ENCODE results near the gene MEGF6. TPM values are rescaled to one million over a fixed set of nuclear protein-coding genes. Genes with fewer than 3 reads are reported as not detected.

Gene MEGF6
- total RNA-seq, 1 donor from 2014 or later = 57.1 TPM

- intact Hi-C loops (cut with DNase I) = no loop called here
- no peak for DNase-seq
- H3K4me1 ChIP-seq = no peaks in the 10 kb centered on the region
- ATAC-seq = no peak
- no peak overlapping the region for H3K4me3 ChIP-seq
- H3K27ac ChIP-seq = no peak overlapping the region
- TF ChIP-seq, protein P1, sequence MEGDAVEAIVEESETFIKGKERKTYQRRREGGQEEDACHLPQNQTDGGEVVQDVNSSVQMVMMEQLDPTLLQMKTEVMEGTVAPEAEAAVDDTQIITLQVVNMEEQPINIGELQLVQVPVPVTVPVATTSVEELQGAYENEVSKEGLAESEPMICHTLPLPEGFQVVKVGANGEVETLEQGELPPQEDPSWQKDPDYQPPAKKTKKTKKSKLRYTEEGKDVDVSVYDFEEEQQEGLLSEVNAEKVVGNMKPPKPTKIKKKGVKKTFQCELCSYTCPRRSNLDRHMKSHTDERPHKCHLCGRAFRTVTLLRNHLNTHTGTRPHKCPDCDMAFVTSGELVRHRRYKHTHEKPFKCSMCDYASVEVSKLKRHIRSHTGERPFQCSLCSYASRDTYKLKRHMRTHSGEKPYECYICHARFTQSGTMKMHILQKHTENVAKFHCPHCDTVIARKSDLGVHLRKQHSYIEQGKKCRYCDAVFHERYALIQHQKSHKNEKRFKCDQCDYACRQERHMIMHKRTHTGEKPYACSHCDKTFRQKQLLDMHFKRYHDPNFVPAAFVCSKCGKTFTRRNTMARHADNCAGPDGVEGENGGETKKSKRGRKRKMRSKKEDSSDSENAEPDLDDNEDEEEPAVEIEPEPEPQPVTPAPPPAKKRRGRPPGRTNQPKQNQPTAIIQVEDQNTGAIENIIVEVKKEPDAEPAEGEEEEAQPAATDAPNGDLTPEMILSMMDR (IDR thresholded peaks at IDR 0.05) = no peak
- no peaks in the 10 kb centered on the region for H3K9me3 ChIP-seq
- H3K27me3 ChIP-seq (ENCODE audit: low read depth) = no peaks in the 10 kb centered on the region
- peaks cover 31% of the 10 kb centered on the region for H3K36me3 ChIP-seq
These were observed 88.6 kb downstream of the MEGF6 start for GRCh38 chr1:3522564-3523265.

GRCh38 chr1:3522112-3522511 lies 89.2 kb downstream of the MEGF6 start:
- DNase-seq (no peak), ATAC-seq (no peak)
- Histone ChIP-seq H3K9me3 (no peaks in the 10 kb centered on the region), H3K27ac (no peak overlapping the region), H3K36me3 (peaks cover 31% of the 10 kb centered on the region), H3K4me1 (no peaks in the 10 kb centered on the region), H3K27me3 (ENCODE audit: low read depth) (no peaks in the 10 kb centered on the region), H3K4me3 (no peak overlapping the region)
- intact Hi-C loops (cut with DNase I) = no loop called here
- TF ChIP-seq, protein P1 (IDR thresholded peaks at IDR 0.05) = no peak

DNA sequence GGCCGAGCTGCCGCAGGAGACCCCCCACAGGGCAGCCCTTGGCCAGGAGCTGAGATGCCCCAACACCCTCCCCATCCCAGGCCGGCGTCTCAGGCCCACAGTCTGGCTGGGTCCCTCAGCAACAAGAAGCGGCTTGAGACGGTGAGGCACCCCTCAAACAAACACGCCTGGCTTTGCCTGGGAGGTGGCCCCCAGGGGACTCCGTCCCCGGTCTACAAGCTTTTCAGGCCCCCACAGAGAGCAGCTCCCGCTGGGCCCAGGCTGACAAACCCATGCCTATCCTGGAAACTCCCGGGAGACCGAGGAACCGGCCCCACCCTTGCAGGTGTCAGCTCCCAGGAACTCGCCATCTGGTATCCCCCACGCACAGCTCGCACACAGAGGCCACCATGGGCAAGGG lies 89.9 kb downstream of the MEGF6 start:
- ATAC-seq = no peak

GRCh38 chr1:3520419-3521378 lies 90.6 kb downstream of the MEGF6 start:
- intact Hi-C loops (cut with DNase I) = no loop called here
- H3K9me3 ChIP-seq = no peaks in the 10 kb centered on the region
- no peak overlapping the region for H3K4me3 ChIP-seq
- H3K27ac ChIP-seq = no peak overlapping the region
- TF ChIP-seq, protein P1 (IDR thresholded peaks at IDR 0.05) = no peak
- ATAC-seq (no peak), DNase-seq (no peak)
- no peaks in the 10 kb centered on the region for H3K27me3 ChIP-seq (ENCODE audit: low read depth)
- H3K4me1 ChIP-seq = no peaks in the 10 kb centered on the region
- peaks cover 31% of the 10 kb centered on the region for H3K36me3 ChIP-seq

More for the DNA sequence above, 89.9 kb downstream of the MEGF6 start:
- Histone ChIP-seq H3K9me3 (no peaks in the 10 kb centered on the region), H3K27me3 (ENCODE audit: low read depth) (no peaks in the 10 kb centered on the region), H3K36me3 (peaks cover 31% of the 10 kb centered on the region), H3K4me3 (no peak overlapping the region), H3K27ac (no peak overlapping the region), H3K4me1 (no peaks in the 10 kb centered on the region)
- intact Hi-C loops (cut with DNase I) = no loop called here
- no peak for DNase-seq
- TF ChIP-seq, protein P1 (IDR thresholded peaks at IDR 0.05) = no peak

DNA sequence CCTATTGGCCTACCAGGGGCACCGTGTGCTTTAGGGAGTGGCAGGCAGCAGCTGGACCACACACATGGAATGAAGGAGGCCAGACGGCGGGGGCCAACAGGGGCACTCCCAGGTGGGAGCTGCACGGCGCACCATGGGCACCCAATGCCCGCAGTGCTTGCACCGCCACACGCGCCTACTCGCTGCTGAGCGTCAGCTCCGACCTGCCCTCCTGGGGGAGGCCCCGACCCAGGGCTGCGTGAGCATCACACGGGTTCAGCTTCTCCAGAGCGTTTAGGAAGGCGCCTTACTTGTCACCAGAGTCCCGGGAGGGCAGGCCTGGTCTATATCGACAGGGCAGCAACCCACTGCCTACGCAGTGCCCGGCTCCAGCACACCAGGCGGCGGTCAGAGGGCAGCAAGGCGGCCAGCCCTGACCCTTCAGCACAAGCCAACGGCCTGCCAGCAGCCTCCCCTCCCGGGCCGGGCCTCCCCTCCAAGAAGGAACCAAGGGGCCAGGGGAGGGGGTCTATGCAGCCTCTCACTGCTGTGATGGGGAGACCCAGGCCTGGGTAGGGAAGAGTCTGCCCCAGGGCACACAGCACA lies 91.9 kb downstream of the MEGF6 start:
- no peaks in the 10 kb centered on the region for H3K9me3 ChIP-seq
- DNase-seq = no peak
- H3K36me3 ChIP-seq = peaks cover 31% of the 10 kb centered on the region
- intact Hi-C loops (cut with DNase I) = no loop called here
- TF ChIP-seq, protein P1 (IDR thresholded peaks at IDR 0.05) = no peak
- H3K27me3 ChIP-seq (ENCODE audit: low read depth) = no peaks in the 10 kb centered on the region
- H3K27ac ChIP-seq = no peak overlapping the region
- no peaks in the 10 kb centered on the region for H3K4me1 ChIP-seq
- ATAC-seq = no peak
- H3K4me3 ChIP-seq = no peak overlapping the region

All from lower lobe of right lung (tissue), 2 donors.